HepG2 (cell line): ENCODE measurements around the gene TRIM5. TPM values are rescaled to one million over a fixed set of nuclear protein-coding genes. Genes with fewer than 3 reads are reported as not detected.

ENCODE experiments used
- ATAC-seq: fragments of 200-7000 bp; cut with Tn5 transposase; 3 replicates; pipeline ENCODE4 v1.9.1; 2020; ENCODE audit warnings: mild to moderate bottlenecking, moderate library complexity
- BruUV-seq: library from RNA; stranded (reverse); fragments of 400-500 nt; replicated peaks from 2 replicates; lab custom pipeline; 2021; lab: Mats Ljungman, UMichigan
- CTCF ChIA-PET: fragments of 300-600 bp; formaldehyde crosslinking; extraction: SDS; loops from one replicate; lab custom pipeline; 2021; ENCODE audit warnings: low total read pairs, inconsistent platforms, low intra/inter-chr PET ratio; lab: Yijun Ruan, JAX
- POLR2A ChIA-PET: fragments of 350-600 bp; sonication (Branson Sonifier 250); formaldehyde crosslinking; loops from one replicate; lab custom pipeline; 2020; ENCODE audit warnings: antibody characterized with exemption, inconsistent platforms; lab: Yijun Ruan, JAX
- DNase-seq: peaks from one replicate; pipeline ENCODE4 v3.0.0-alpha.2; 2015; ENCODE audit warnings: low spot score
- FAIRE-seq: peaks from 3 replicates; lab custom pipeline; 2011; peaks lifted over from hg19 to GRCh38; lab: Jason Lieb, UNC
- H2AFZ ChIP-seq: one replicate; pipeline ENCODE4 v1.6.1; 2011; ENCODE audit warnings: low read length, inconsistent platforms
- H3K27ac ChIP-seq: fragments of 300-600 bp; 3 replicates; pipeline ENCODE4 v1.8.0; 2011; ENCODE audit warnings: mixed run types, mild to moderate bottlenecking, mixed read lengths, low read length, inconsistent platforms; ENCODE audit not compliant: insufficient read depth; ENCODE audit errors: extremely low read length
- H3K27me3 ChIP-seq, 2 experiments: fragments of 200-600 bp in 1 of 2; 2 replicates in 1 of 2; 3 replicates in 1 of 2; pipeline versions ENCODE4 v1.6.0 to v1.8.0; 2011; ENCODE audit warnings: low read length in 2 of 2, mild to moderate bottlenecking in 2 of 2, moderate library complexity in 2 of 2, inconsistent platforms in 1 of 2; ENCODE audit not compliant: insufficient read depth in 2 of 2, control insufficient read depth in 1 of 2
- H3K36me3 ChIP-seq, 2 experiments: fragments of 200-600 bp in 1 of 2; replicated peaks in 1 of 2; 2 replicates in 1 of 2; 3 replicates in 1 of 2; pipeline versions ENCODE4 v1.5.1 to v1.8.0; 2011; ENCODE audit warnings: low read length in 2 of 2, inconsistent platforms in 1 of 2; ENCODE audit not compliant: insufficient read depth in 2 of 2, control insufficient read depth in 1 of 2
- H3K4me1 ChIP-seq: 2 replicates; pipeline ENCODE4 v1.5.1; 2012; ENCODE audit warnings: low read length, inconsistent platforms; ENCODE audit not compliant: insufficient read depth
- H3K4me2 ChIP-seq: 2 replicates; pipeline ENCODE4 v1.6.0; 2011; ENCODE audit warnings: low read depth, low read length, inconsistent platforms
- H3K4me3 ChIP-seq, 3 experiments: fragments of 200-600 bp in 1 of 3; sonication (generic), shearing (Covaris generic) in 1 of 3; replicated peaks in 1 of 3; 2 replicates each; pipeline ENCODE4 v1.5.1; 2011 to 2016; ENCODE audit warnings: low read length in 3 of 3, inconsistent platforms in 2 of 3, low read depth in 2 of 3, mild to moderate bottlenecking in 2 of 3, control low read depth in 1 of 3, mixed read lengths in 1 of 3; ENCODE audit not compliant: insufficient read depth in 1 of 3
- H3K79me2 ChIP-seq: one replicate; pipeline ENCODE4 v1.6.1; 2011; ENCODE audit warnings: low read length, inconsistent platforms; ENCODE audit not compliant: insufficient read depth
- H3K9ac ChIP-seq: 2 replicates; pipeline ENCODE4 v1.6.0; 2011; ENCODE audit warnings: mild to moderate bottlenecking, low read depth, low read length, inconsistent platforms; ENCODE audit not compliant: insufficient read depth
- H3K9me3 ChIP-seq: 2 replicates; pipeline ENCODE4 v1.5.1; 2012; ENCODE audit warnings: mild to moderate bottlenecking, low read length
- H4K20me1 ChIP-seq: 2 replicates; pipeline ENCODE4 v1.6.0; 2011; ENCODE audit warnings: inconsistent platforms, mild to moderate bottlenecking, low read length, moderate library complexity; ENCODE audit not compliant: insufficient read depth
- ATF4 ChIP-seq, 2 experiments: fragments of 450-650 bp in 1 of 2; sonication (generic) in 1 of 2; formaldehyde crosslinking; IDR thresholded peaks; 2 replicates each; pipeline versions ENCODE4 v1.5.0 to v1.8.0; 2020 to 2022; ENCODE audit warnings: mild to moderate bottlenecking in 1 of 2, missing genetic modification reagents in 1 of 2
- FOXJ3 ChIP-seq: sonication (generic); formaldehyde crosslinking; IDR thresholded peaks from 2 replicates; pipeline ENCODE4 v1.4.0; 2020; ENCODE audit warnings: missing genetic modification reagents, mild to moderate bottlenecking, borderline replicate concordance
- GATA4 ChIP-seq: sonication (generic); IDR thresholded peaks from 2 replicates; pipeline ENCODE4 v1.6.1; 2016; ENCODE audit warnings: antibody characterized with exemption, low read depth, borderline replicate concordance
- GTF3A ChIP-seq: sonication (generic); formaldehyde crosslinking; conservative IDR thresholded peaks from 2 replicates; pipeline ENCODE4 v1.4.0; 2020; ENCODE audit warnings: mild to moderate bottlenecking, missing genetic modification reagents
- HCFC1 ChIP-seq: fragments of 150-350 bp; IDR thresholded peaks from 2 replicates; pipeline ENCODE4 v1.6.1; 2014; ENCODE audit warnings: low read depth, low read length
- MAZ ChIP-seq, 2 experiments: sonication (generic) in 1 of 2; formaldehyde crosslinking in 1 of 2; IDR thresholded peaks; 2 replicates each; pipeline versions ENCODE4 v1.5.0 to v1.6.1; 2012 to 2020; ENCODE audit warnings: low read depth in 2 of 2, mild to moderate bottlenecking in 2 of 2, borderline replicate concordance in 1 of 2, improper control_type of control experiment in 1 of 2, low read length in 1 of 2, missing genetic modification reagents in 1 of 2, moderate library complexity in 1 of 2
- NR3C1 ChIP-seq: sonication (generic); formaldehyde crosslinking; IDR thresholded peaks from 2 replicates; pipeline ENCODE4 v1.4.0; 2020; ENCODE audit warnings: missing genetic modification reagents
- ONECUT2 ChIP-seq: sonication (generic); formaldehyde crosslinking; IDR thresholded peaks from 2 replicates; pipeline ENCODE4 v1.4.0; 2020; ENCODE audit warnings: missing genetic modification reagents
- REL ChIP-seq: sonication (generic); formaldehyde crosslinking; conservative IDR thresholded peaks from 2 replicates; pipeline ENCODE4 v1.8.0; 2022; ENCODE audit warnings: mild to moderate bottlenecking, missing genetic modification reagents, moderate library complexity
- RXRA ChIP-seq: sonication (generic); formaldehyde crosslinking; IDR thresholded peaks from 2 replicates; pipeline ENCODE4 v1.5.1; 2020; ENCODE audit warnings: missing genetic modification reagents
- ZFP90 ChIP-seq: sonication (generic); formaldehyde crosslinking; IDR thresholded peaks from 2 replicates; pipeline ENCODE4 v1.8.0; 2022; ENCODE audit warnings: missing genetic modification reagents, mild to moderate bottlenecking, inconsistent platforms, borderline replicate concordance
- ZGPAT ChIP-seq: IDR thresholded peaks from 2 replicates; pipeline ENCODE4 v1.6.1; 2016; ENCODE audit warnings: mild to moderate bottlenecking
- ZNF101 ChIP-seq: sonication (generic); formaldehyde crosslinking; IDR thresholded peaks from 2 replicates; pipeline ENCODE4 v1.4.0; 2020; ENCODE audit warnings: mild to moderate bottlenecking, low read depth, missing genetic modification reagents, borderline replicate concordance
- ZNF121 ChIP-seq: sonication (generic); formaldehyde crosslinking; IDR thresholded peaks from 2 replicates; pipeline ENCODE4 v1.5.0; 2020; ENCODE audit warnings: mild to moderate bottlenecking, missing genetic modification reagents
- ZNF280B ChIP-seq: sonication (generic); formaldehyde crosslinking; IDR thresholded peaks from 2 replicates; pipeline ENCODE4 v1.5.0; 2020; ENCODE audit warnings: missing genetic modification reagents, mild to moderate bottlenecking, borderline replicate concordance
- ZNF432 ChIP-seq: sonication (generic); formaldehyde crosslinking; IDR thresholded peaks from 2 replicates; pipeline ENCODE4 v1.5.0; 2020; ENCODE audit warnings: missing genetic modification reagents, mild to moderate bottlenecking, borderline replicate concordance
- WGBS: methylation state at CpG from one replicate; pipeline ENCODE4 v1.1.6; 2017; ENCODE audit warnings: low lambda C conversion rate; 5-methylcytosine and 5-hydroxymethylcytosine counted together
- in situ Hi-C: cut with HindIII; loops from 2 replicates; pipeline ENCODE4 v1.10.0; 2017; ENCODE audit warnings: low pct_unique_long_range_greater_than_20kb; ENCODE audit not compliant: extremely low pct_ligation_motif_present
- intact Hi-C: fragments of 100-400 bp; cut with micrococcal nuclease; formaldehyde crosslinking; loops from one replicate; pipeline ENCODE4 v1.10.0; 2022; ENCODE audit not compliant: unreplicated experiment
- polyA plus RNA-seq, 8 experiments: library from polyadenylated mRNA; depleted of rRNA in 3 of 8; stranded (reverse) in 7 of 8; unstranded in 1 of 8; fragments of >200 nt; fragmentation: Illumina TruSeq in 4 of 8; extraction: Trizol in 4 of 8; gene quantifications; 2 replicates each; pipeline versions ENCODE4 v1.2.1 to v1.2.3, GENCODE V29; 2011 to 2016; ENCODE audit warnings: low read depth in 4 of 8, missing spikeins in 1 of 8, mixed read lengths in 1 of 8; ENCODE audit not compliant: insufficient read depth in 1 of 8
- total RNA-seq, 5 experiments: library from RNA; depleted of rRNA; stranded (reverse); fragments of >200 nt; fragmentation: Illumina TruSeq; extraction: Trizol; gene quantifications; 2 replicates each; pipeline ENCODE4 v1.2.3, GENCODE V29; 2016; ENCODE audit warnings: low read depth in 1 of 5

TRIM5 gene
- total and polyA plus RNA-seq, 2 of the 13 experiments (the other 11 are each of a cell fraction or from before 2014, with no cell fraction given): 7.8 to 13.1 TPM

GRCh38 chr11:5643585-5643984 lies 41.3 kb downstream of the TRIM5 start:
- in situ Hi-C loops (no loop called here), intact Hi-C loops (no loop called here)
- Histone ChIP-seq H3K4me2 (no peak overlapping the region), H3K27ac (no peak overlapping the region), H4K20me1 (no peaks in the 10 kb centered on the region), H3K9ac (no peak overlapping the region), H3K4me3 (no peak overlapping the region), H3K9me3 (no peaks in the 10 kb centered on the region), H2AFZ (no peak overlapping the region), H3K4me1 (no peaks in the 10 kb centered on the region), H3K79me2 (no peaks in the 10 kb centered on the region), H3K36me3 (no peaks in the 10 kb centered on the region), H3K27me3 (no peaks in the 10 kb centered on the region)
- BruUV-seq: no TSS peak
- no peak for TF ChIP-seq NR3C1
- TF ChIP-seq GTF3A (CRISPR knock-in tag): no peak
- no peak for TF ChIP-seq ZFP90 (CRISPR knock-in tag)
- no peak for TF ChIP-seq ZNF121
- TF ChIP-seq ZNF101: no peak
- no peak for TF ChIP-seq GATA4
- no peak for TF ChIP-seq HCFC1
- no peak for TF ChIP-seq MAZ (IDR thresholded peaks at IDR 0.05; ENCODE audit: borderline replicate concordance, low read depth, low read length)
- TF ChIP-seq MAZ (CRISPR knock-in tag; IDR thresholded peaks at IDR 0.05; ENCODE audit: low read depth): no peak
- DNase-seq (no peak), ATAC-seq (no peak), FAIRE-seq (no peak)
- ChIA-PET POLR2A (no interaction called here), CTCF (no interaction called here)

- Histone ChIP-seq H3K4me2 (no peak overlapping the region), H3K36me3 (no peaks in the 10 kb centered on the region), H3K9me3 (no peaks in the 10 kb centered on the region), H3K4me3 (no peak overlapping the region), H4K20me1 (no peaks in the 10 kb centered on the region), H2AFZ (no peak overlapping the region), H3K27me3 (no peaks in the 10 kb centered on the region), H3K79me2 (no peaks in the 10 kb centered on the region), H3K9ac (no peak overlapping the region), H3K27ac (no peak overlapping the region), H3K4me1 (no peaks in the 10 kb centered on the region)
- DNase-seq (no peak), ATAC-seq (no peak), FAIRE-seq (no peak)
- intact Hi-C loops: no loop called here
- WGBS: 0% methylated on average over 1 of the region's 1 CpG
- POLR2A ChIA-PET: no interaction called here
- TF ChIP-seq ZGPAT (CRISPR knock-in tag) (no peak), ATF4 (CRISPR knock-in tag; IDR thresholded peaks at IDR 0.05) (no peak), ZNF432 (CRISPR knock-in tag) (no peak), ZNF280B (CRISPR knock-in tag) (no peak), FOXJ3 (CRISPR knock-in tag) (no peak), REL (CRISPR knock-in tag) (no peak), ONECUT2 (CRISPR knock-in tag) (no peak), RXRA (CRISPR knock-in tag) (no peak)
- in situ Hi-C loops: no loop called here
- BruUV-seq: no TSS peak
- CTCF ChIA-PET: no interaction called here
Measured at GRCh38 chr11:5639953-5640352, 44.9 kb downstream of the TRIM5 start.
